OCI-LY3 (cell line): Measurements from ENCODE around the gene RABIF.
"Not testable (repeated sequence)": the region's sequence is repeated elsewhere in the genome, so short reads cannot be mapped to it uniquely, and the experiment has no call there.

Source experiments
- H2AFZ ChIP-seq: fragments of 200-600, 300-600 bp; shearing (Covaris generic); 2 replicates; pipeline ENCODE4 v1.6.0; 2014; ENCODE audit warnings: antibody characterized with exemption, low read depth, low read length
- H3K27ac ChIP-seq: fragments of 200-600, 300-600 bp; sonication (generic); 2 replicates; pipeline ENCODE4 v1.5.1; 2014; ENCODE audit warnings: mild to moderate bottlenecking, low read length, moderate library complexity, mixed read lengths
- H3K27me3 ChIP-seq: fragments of 200-600, 300-600 bp; sonication (generic); 2 replicates; pipeline ENCODE4 v1.6.1; 2014; ENCODE audit warnings: low read depth, low read length, mixed read lengths
- H3K36me3 ChIP-seq: fragments of 200-600, 300-600 bp; sonication (generic); replicated peaks from 2 replicates; pipeline ENCODE3; 2014; ENCODE audit warnings: low read depth, low read length, mixed read lengths
- H3K4me1 ChIP-seq: fragments of 300-600, 200-600 bp; sonication (generic); 2 replicates; pipeline ENCODE4 v1.6.1; 2014; ENCODE audit warnings: low read length, mixed read lengths
- H3K4me2 ChIP-seq: fragments of 200-600, 300-600 bp; sonication (generic); 2 replicates; pipeline ENCODE4 v1.6.1; 2014; ENCODE audit warnings: low read length, mixed read lengths
- H3K4me3 ChIP-seq: fragments of 300-600, 200-600 bp; sonication (generic); 2 replicates; pipeline ENCODE4 v1.5.1; 2014; ENCODE audit warnings: antibody characterized with exemption, mild to moderate bottlenecking, low read length, moderate library complexity
- H3K79me2 ChIP-seq: fragments of 300-600, 200-600 bp; shearing (Covaris generic); 2 replicates; pipeline ENCODE4 v1.6.1; 2014; ENCODE audit warnings: mild to moderate bottlenecking, low read length, mixed read lengths
- H3K9ac ChIP-seq: fragments of 300-600, 200-600 bp; shearing (Covaris generic); 2 replicates; pipeline ENCODE4 v1.6.0; 2014; ENCODE audit warnings: mild to moderate bottlenecking, low read length, moderate library complexity
- H3K9me3 ChIP-seq: fragments of 200-600, 300-600 bp; shearing (Covaris generic); 2 replicates; pipeline ENCODE4 v1.6.1; 2014; ENCODE audit warnings: low read length, mixed read lengths; ENCODE audit not compliant: insufficient read depth
- H4K20me1 ChIP-seq: fragments of 200-600, 300-600 bp; sonication (generic); 2 replicates; pipeline ENCODE4 v1.6.1; 2016; ENCODE audit warnings: low read length, mixed read lengths; ENCODE audit not compliant: insufficient read depth
- CTCF ChIP-seq: fragments of 200-600, 300-600 bp; sonication (generic); IDR thresholded peaks from 2 replicates; pipeline ENCODE4 v1.5.1; 2014; ENCODE audit warnings: antibody characterized with exemption, low read length, low read depth
- EZH2phosphoT487 ChIP-seq: fragments of 200-600 bp; shearing (Covaris generic); IDR thresholded peaks from 2 replicates; pipeline ENCODE4 v1.6.1; 2018; ENCODE audit warnings: antibody characterized with exemption, mixed run types, low read depth

RABIF gene

GRCh38 chr1:202831906-202832305 is 57.0 kb downstream of the RABIF start:
- Histone ChIP-seq H3K4me2 (no peak overlapping the region), H3K9me3 (no peaks in the 10 kb centered on the region)

GRCh38 chr1:202829223-202829622 is 59.7 kb downstream of the RABIF start:
- not testable (repeated sequence) for H3K4me2 ChIP-seq, H3K9ac ChIP-seq, H3K79me2 ChIP-seq, H3K4me1 ChIP-seq, H2AFZ ChIP-seq, H3K27ac ChIP-seq, H3K9me3 ChIP-seq, H4K20me1 ChIP-seq, H3K36me3 ChIP-seq, H3K4me3 ChIP-seq
- H3K27me3 ChIP-seq: peaks cover 28% of the 10 kb centered on the region

More at GRCh38 chr1:202831906-202832305, 57.0 kb downstream of the RABIF start:
- no peaks in the 10 kb centered on the region for H3K36me3 ChIP-seq
- H3K79me2 ChIP-seq: no peaks in the 10 kb centered on the region
- H3K9ac ChIP-seq: no peak overlapping the region
- no peaks in the 10 kb centered on the region for H4K20me1 ChIP-seq
- no peak overlapping the region for H3K27ac ChIP-seq
- peaks cover 26% of the 10 kb centered on the region for H3K27me3 ChIP-seq
- TF ChIP-seq CTCF (no peak), EZH2phosphoT487 (no peak)
- H3K4me3 ChIP-seq: no peak overlapping the region
- no peak overlapping the region for H2AFZ ChIP-seq
- no peaks in the 10 kb centered on the region for H3K4me1 ChIP-seq
